Muscle layer of duodenum (tissue), 2 donors: ENCODE measurements around the gene NUMB.
A peak's percentile ranks its signal among the peaks of the same experiment; 100 is the strongest.

Experiments
- H3K27ac ChIP-seq: one replicate; pipeline ENCODE4 v1.7.0; 2013; ENCODE audit warnings: mild to moderate bottlenecking, low read length
- H3K27me3 ChIP-seq: one replicate; pipeline ENCODE4 v1.7.0; 2013; ENCODE audit warnings: low read depth, mild to moderate bottlenecking, control low read depth, low read length
- H3K36me3 ChIP-seq, 2 donors: one replicate each; pipeline ENCODE4 v1.7.0; 2013; ENCODE audit warnings: low read length in 2 of 2, control low read depth in 1 of 2, mild to moderate bottlenecking in 1 of 2; ENCODE audit not compliant: insufficient read depth in 2 of 2, control insufficient read depth in 1 of 2
- H3K4me1 ChIP-seq, 2 donors: one replicate each; pipeline ENCODE4 v1.7.0; 2013; ENCODE audit warnings: low read length in 2 of 2, mild to moderate bottlenecking in 2 of 2, control low read depth in 1 of 2, moderate library complexity in 1 of 2; ENCODE audit not compliant: insufficient read depth in 2 of 2, control insufficient read depth in 1 of 2
- H3K4me3 ChIP-seq, 2 donors: one replicate each; pipeline ENCODE4 v1.7.0; 2013; ENCODE audit warnings: low read length in 2 of 2, low read depth in 1 of 2, mild to moderate bottlenecking in 1 of 2
- H3K9me3 ChIP-seq, 2 donors: one replicate each; pipeline ENCODE4 v1.7.0; 2013; ENCODE audit warnings: low read length in 2 of 2, control low read depth in 1 of 2, mild to moderate bottlenecking in 1 of 2; ENCODE audit not compliant: control insufficient read depth in 1 of 2
- donor health status: healthy.

NUMB gene

DNA sequence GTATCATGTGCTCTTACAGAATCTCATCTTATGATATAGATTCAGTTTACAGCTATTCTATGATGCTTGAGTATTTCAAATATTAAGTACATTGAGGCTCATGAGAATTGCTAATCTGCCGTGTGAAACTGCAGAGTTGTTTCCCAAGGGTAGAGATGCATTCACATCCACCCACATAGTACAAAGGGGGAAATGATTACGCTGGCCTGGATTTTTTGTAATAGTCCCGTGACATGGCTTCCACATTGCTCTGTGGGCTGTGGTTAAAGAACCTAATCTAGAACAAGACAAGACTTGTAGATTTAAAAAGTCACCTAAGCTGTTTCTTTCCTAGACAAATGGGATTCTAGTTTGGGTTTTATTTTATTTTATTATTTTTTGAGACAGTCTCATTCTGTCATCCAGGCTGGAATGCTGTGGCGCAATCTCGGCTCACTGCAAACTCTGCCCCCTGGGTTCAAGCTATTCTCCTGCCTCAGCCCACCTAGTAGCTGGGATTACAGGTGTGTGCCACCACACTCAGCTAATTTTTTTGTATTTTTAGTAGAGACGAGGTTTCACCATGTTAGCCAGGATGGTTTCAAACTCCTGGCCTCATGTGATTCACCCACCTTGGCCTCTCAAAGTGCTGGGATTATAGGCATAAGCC lies 19.4 kb upstream of the NUMB start:
- Histone ChIP-seq H3K4me1 (no peaks in the 10 kb centered on the region), H3K4me3 (no peak overlapping the region), H3K9me3 (no peaks in the 10 kb centered on the region), H3K27ac (no peak overlapping the region), H3K27me3 (no peaks in the 10 kb centered on the region), H3K36me3 (no peaks in the 10 kb centered on the region)

DNA sequence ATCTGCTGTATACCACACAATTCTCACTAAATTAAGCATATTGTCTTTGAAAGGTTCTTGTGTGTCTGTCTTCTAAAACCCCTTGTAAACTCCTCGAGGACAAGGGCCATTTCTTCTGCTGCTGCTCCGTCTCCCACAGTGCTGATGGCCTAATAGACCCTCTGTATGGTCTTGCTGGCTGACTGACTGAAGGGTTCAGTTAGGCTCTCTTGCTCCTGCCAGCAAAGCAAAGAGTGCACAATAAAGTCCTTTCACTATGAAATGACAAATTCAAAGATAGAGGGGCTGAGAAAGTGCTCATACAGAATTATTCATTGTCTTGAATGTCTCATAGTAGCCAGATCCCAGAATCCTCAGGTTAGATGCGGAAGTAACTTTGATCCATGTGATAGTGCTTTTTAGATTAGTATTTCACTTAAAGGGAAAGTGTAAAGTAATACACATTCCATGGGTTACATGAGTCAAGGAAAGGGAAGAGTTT lies 18.1 kb upstream of the NUMB start:
- Histone ChIP-seq H3K27me3 (no peaks in the 10 kb centered on the region), H3K4me3 (no peak overlapping the region), H3K9me3 (no peaks in the 10 kb centered on the region), H3K4me1 (no peaks in the 10 kb centered on the region), H3K27ac (no peak overlapping the region), H3K36me3 (no peaks in the 10 kb centered on the region)

DNA sequence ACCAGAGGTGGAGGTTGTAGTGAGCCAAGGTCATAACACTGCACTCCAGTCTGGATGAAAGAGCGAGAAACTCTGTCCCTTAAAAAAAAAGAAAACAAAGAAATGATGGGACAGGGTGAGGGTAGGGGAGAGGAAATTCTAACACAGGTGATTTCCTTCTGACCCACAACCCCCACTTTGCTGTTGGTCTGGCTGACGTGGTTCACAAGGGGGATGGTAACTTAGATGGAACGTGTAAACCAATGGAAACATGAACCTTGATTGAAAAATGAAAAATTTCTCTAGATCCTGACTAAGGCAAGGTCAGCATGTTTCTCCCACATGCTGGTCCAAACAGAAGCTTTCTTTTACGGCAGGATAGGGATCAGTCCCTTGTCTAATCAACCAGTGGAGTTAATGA lies 16.6 kb upstream of the NUMB start:
- Histone ChIP-seq H3K36me3 (no peaks in the 10 kb centered on the region), H3K9me3 (no peaks in the 10 kb centered on the region), H3K4me1 (no peaks in the 10 kb centered on the region), H3K27ac (no peak overlapping the region), H3K27me3 (no peaks in the 10 kb centered on the region), H3K4me3 (no peak overlapping the region)

DNA sequence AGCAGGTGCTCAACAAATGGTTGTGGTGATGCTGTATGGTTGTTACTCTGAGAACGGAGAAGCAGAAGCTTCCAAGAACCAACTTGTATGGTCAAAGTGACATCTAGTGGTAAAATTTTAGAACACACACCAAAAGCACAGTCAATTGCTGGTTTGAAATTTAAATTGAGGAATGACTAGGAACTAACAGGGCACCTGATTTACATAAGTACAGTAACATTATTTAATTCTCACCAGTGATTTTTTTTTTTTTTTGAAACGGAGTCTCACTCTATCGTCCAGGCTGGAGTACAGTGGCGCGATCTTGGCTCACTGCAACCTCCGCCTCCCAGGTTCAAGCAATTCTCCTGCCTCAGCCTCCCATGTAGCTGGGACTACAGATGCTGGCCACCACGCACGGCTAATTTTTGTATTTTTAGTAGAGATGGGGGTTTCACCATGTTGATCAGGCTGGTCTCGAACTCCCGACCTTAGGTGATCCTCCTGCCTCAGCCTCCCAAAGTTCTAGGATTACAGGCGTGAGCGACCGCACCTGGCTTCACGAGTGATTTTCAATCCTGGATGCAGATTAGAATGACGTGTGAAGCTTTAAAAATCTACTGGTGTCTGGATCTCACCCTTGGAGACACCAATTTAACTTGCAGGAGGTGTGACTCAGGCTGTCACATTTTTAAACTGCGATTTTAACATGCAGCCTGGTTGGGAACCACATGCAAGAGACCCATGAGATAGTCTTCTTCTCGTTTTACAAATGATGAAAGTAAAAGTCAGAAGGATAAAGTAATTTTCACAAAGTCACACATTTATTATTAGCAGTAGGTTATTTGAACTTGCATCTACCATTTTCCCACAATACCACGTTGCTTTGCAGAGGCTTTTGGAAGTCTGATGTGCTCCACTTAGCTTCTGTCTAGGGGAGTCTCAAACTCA lies 14.1 kb upstream of the NUMB start:
- Histone ChIP-seq H3K4me1 (no peaks in the 10 kb centered on the region), H3K27ac (no peak overlapping the region), H3K4me3 (no peak overlapping the region), H3K9me3 (no peaks in the 10 kb centered on the region), H3K36me3 (no peaks in the 10 kb centered on the region), H3K27me3 (no peaks in the 10 kb centered on the region)

DNA sequence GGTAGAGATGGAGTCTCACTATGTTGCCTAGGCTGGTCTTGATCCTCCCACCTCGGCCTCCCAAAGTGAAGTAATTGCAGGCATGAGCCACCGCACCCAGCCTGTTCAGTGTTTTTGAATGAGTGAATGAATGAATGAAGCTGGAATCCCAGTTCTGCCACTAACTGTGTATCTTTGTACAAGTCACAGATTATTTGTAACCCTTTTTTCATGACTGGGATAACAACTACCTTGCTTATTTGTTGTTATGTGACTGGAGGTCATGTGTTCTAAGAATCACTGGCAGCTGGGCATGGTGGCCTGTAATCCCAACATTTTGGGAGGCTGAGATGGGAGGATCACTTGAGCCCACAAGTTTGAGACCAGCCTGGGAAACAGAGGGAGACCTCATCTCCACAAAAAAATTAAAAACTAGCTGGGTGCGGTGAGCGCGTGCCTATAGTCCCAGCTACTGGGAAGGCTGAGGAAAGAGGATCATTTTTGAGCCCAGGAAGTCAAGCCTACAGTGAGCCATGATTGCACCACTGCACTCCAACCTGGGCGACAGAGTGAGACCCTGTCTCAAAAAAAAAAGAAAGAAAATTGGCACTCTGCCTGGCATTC lies 13.3 kb upstream of the NUMB start:
- no peaks in the 10 kb centered on the region for H3K4me1 ChIP-seq
- H3K4me3 ChIP-seq, result no peak overlapping the region
- no peaks in the 10 kb centered on the region for H3K36me3 ChIP-seq
- no peaks in the 10 kb centered on the region for H3K9me3 ChIP-seq
- no peaks in the 10 kb centered on the region for H3K27me3 ChIP-seq
- no peak overlapping the region for H3K27ac ChIP-seq

DNA sequence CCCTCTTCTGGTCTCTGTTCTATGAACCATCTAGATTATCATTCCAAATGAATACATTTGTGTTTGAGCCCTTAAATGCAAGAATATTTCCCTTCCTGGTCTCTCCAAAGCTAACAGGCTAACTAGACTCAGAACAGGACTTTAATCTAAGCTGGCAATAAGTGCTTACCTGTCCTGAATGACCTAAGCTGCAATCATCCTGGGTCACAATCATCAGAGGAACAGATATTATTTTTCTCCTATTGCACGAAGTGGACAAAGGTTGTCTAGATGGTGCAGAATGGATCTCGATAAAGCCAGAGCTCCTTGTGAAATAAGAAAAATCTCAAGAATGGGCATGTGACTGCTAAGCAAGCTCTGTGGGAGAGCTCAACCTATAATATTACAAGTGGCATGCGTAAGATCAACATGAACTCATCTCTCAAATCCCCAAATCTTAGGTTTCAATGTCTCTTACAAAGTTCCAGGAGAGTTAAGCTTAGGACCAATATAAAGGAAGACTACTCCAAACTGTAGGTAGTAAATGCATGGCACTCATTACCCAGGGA lies 10.6 kb upstream of the NUMB start:
- no peaks in the 10 kb centered on the region for H3K27me3 ChIP-seq
- no peak overlapping the region for H3K27ac ChIP-seq
- H3K9me3 ChIP-seq, result no peaks in the 10 kb centered on the region
- H3K4me1 ChIP-seq, result peaks cover 6 to 19% of the 10 kb centered on the region in 2 donors
- H3K4me3 ChIP-seq, result no peak overlapping the region
- H3K36me3 ChIP-seq, result no peaks in the 10 kb centered on the region

DNA sequence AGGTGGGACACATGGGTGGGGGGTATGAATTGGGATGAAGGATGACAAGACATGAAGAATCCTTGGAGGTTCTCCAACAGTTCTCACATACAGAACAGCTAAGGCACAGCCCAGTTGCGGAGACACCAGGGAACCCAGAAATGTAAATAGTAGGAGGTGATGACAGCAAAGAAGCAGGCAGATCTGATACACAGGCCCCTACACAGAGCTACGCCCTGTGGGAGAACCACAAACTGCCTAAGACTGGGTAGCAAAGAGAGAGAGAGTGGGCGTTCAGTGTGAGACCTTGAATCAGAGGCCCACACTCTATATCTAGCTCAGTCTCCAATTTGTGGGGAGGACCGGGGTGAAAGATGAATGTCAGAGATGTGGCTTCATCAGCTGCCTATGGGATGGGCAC lies 9.5 kb upstream of the NUMB start:
- no peaks in the 10 kb centered on the region for H3K27me3 ChIP-seq
- no peak overlapping the region for H3K27ac ChIP-seq
- H3K4me1 ChIP-seq, result peaks cover 6 to 27% of the 10 kb centered on the region in 2 donors
- H3K36me3 ChIP-seq, result no peaks in the 10 kb centered on the region
- no peaks in the 10 kb centered on the region for H3K9me3 ChIP-seq
- no peak overlapping the region for H3K4me3 ChIP-seq

DNA sequence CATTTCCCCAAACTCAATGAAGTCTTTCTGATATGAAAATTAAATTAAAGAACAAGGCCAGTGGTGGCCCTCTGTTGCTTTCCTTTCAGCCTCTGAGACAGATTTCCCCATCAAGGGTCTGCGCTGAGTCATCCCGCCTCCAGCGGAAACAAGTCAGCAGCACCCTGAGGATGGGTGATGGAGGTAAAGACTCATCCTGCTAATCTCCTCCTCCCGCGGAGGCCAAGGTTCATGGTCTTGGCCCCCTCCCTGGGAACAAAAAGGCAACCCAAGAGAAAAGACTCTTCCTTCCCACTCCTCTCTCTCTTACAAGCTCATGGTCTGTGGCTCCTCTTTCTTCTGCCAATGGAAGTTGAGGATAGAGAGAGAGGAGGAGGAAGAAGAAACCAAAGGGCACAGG lies 9.0 kb upstream of the NUMB start:
- peaks cover 9 to 32% of the 10 kb centered on the region in 2 donors for H3K4me1 ChIP-seq
- H3K27ac ChIP-seq, result no peak overlapping the region
- H3K4me3 ChIP-seq, result no peak overlapping the region
- H3K36me3 ChIP-seq, result no peaks in the 10 kb centered on the region
- no peaks in the 10 kb centered on the region for H3K27me3 ChIP-seq
- H3K9me3 ChIP-seq, result no peaks in the 10 kb centered on the region

DNA sequence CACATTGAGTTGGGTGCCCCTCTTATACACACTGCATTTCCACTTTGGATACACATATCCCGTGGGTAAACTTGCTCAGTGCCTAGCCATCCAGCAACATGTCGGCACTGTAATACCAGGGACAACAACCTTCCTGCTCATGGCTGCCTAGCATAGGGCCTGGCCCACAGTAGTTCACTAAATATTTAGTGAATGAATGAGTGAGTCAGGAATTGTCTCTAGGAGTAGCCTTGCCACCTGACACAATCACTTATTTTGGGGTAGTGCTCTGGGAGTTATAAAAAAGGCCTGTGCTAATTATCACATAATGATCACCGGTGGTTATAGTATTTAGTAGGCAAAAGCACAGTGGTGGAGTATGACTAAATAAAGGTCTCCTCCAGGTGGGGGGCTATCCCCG lies 8.5 kb upstream of the NUMB start:
- Histone ChIP-seq H3K4me3 (no peak overlapping the region), H3K27me3 (no peaks in the 10 kb centered on the region), H3K4me1 (peaks cover 14 to 37% of the 10 kb centered on the region in 2 donors), H3K36me3 (no peaks in the 10 kb centered on the region), H3K9me3 (no peaks in the 10 kb centered on the region), H3K27ac (no peak overlapping the region)

DNA sequence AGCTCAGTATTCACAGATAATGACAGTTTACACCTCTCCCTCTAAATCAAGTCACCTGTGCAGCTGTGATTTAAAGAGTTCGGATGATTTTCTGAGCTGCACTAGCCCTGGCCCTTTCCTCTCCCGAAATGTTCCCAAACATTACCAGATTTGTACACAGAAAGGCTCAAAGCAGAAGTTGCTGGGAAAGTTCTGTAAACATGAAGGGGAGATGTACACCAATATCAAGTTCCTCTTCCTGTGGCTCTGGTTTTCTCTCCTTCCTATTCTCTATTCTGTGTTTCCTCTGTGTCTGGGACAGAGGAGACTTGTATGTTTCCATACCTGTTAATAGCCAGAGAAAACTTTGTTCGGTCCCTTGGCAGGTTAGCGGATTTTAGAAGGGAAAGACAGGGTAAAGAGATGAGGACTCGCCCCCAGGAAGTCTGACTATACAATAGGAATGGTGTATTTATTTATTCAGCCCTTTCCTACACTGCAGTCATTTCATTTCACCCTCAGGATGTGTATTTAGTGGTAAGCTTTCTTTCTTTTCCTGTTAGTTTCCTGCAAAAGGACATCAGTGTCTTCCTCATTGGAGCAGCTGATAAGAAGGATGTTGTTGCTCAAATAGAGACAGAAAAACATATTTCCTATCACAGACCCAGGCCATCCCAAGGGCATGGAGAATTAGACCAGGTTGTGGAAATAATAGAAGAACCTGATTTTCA lies 7.6 kb upstream of the NUMB start:
- H3K27ac ChIP-seq, result peak overlapping the region; percentile 41
- H3K36me3 ChIP-seq, result no peaks in the 10 kb centered on the region
- H3K27me3 ChIP-seq, result no peaks in the 10 kb centered on the region
- H3K9me3 ChIP-seq, result no peaks in the 10 kb centered on the region
- peak overlapping the region in 1 of 2 donors; percentile 37 for H3K4me3 ChIP-seq
- H3K4me1 ChIP-seq, result peaks cover 21 to 45% of the 10 kb centered on the region in 2 donors

DNA sequence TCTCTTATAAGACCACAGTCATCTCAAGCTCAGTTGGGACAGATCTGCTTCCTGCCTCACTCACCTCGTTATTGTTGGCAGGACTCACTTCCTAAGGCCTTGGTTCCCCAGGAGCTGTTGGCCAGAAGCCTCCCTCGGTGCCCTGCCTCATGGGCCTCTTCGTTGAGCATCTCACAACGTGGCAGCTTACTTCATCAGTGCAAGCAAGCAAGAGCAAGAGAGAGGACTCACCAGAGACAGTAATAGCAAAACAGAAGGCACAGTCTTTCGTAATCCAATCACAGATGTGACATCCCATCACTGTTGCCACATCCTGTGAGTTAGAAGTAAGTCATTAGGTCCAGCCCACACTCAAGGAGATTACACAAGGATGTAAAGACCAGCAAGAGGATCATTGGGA lies 5.1 kb upstream of the NUMB start:
- no peaks in the 10 kb centered on the region for H3K9me3 ChIP-seq
- no peaks in the 10 kb centered on the region for H3K36me3 ChIP-seq
- no peaks in the 10 kb centered on the region for H3K27me3 ChIP-seq
- peak overlapping the region; percentile 84 for H3K27ac ChIP-seq
- H3K4me3 ChIP-seq, result peak overlapping the region; percentile 49
- H3K4me1 ChIP-seq, result peaks cover 31 to 67% of the 10 kb centered on the region in 2 donors
